NCI-H82 (cell line): Measurements from ENCODE around the gene ATP2A1.

Experiments used
- DNase-seq: peaks from one replicate; lab custom pipeline; 2025; lab: John Stamatoyannopoulos, UW

Gene ATP2A1

DNA sequence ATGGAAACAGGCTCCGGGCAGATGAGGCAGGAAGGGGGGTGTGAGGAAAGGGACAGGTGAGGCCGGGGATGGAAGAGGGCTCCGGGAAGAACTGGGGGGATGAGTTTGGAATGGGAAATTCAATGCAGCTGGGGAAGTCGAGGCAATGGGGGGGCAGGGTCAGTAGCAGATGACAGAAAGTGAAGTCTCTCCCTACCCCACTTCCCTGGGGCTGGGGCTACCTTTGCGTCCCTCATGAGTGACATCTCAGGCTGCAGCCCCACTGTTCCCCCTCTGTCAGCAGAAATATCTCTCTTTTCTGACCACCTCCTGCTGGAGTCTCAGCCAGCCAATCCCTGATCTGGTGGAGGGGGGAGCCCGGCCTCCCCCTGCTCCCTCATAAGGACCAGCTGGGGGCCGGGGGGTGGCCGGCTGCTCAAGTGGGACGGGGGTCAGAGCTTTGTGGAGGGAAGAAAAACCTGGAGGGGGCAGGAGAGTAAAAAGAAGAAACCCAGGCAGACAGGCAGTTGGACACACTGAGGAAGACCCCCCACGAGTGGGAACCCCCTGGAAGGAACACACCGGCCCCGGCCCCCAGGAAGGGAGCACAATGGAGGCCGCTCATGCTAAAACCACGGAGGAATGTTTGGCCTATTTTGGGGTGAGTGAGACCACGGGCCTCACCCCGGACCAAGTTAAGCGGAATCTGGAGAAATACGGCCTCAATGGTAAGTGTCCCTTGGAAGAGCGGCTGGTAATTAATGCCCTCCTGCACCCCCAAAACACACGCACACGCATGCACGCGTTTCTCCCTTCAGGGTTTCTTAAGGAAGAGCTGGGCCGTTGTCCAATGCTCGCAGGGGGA lies at the start of gene ATP2A1:
Gene ATP2A1 (plus strand): TSS at position 406 of the 844 bp plus-strand sequence. CDS start 184 bp downstream, at position 590.
- peak; percentile 24 for DNase-seq

DNA sequence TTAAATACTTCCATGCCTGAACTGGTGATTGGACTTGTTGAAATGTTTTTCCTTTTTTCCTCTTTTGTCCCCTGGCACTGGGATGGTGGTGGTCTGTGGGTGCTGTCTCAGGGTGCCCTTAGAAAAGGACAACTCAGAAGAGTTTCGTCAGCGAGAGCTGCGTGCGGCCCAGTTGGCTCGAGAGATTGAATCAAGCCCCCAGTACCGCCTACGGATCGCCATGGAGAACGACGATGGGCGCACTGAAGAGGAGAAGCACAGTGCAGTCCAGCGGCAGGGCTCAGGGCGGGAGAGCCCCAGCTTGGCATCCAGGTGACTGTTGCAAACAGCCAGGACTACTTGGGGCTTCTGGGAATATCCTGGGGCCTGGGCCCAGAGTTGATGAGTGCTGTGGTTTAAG lies 48.5 kb upstream of the ATP2A1 start:
- DNase-seq: no peak

DNA sequence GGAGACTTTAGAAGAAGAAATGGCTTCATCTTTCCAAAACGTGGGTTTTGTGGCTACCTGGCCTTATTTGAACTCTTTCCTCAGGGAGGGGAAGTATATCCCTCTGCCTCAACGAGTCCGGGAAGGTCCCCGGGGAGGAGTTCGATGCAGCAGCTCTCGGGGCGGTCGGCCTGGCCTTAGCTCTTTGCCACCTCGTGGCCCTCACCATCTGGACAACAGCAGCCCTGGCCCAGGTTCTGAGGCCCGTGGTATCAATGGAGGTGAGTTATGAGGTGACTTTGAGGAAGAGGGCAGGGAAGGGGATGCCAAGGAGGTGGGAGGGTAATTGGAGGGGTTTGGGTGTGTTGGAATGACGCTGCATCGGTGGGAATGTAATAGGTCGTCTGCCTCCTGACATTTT lies 47.8 kb upstream of the ATP2A1 start:
- DNase-seq: no peak

DNA sequence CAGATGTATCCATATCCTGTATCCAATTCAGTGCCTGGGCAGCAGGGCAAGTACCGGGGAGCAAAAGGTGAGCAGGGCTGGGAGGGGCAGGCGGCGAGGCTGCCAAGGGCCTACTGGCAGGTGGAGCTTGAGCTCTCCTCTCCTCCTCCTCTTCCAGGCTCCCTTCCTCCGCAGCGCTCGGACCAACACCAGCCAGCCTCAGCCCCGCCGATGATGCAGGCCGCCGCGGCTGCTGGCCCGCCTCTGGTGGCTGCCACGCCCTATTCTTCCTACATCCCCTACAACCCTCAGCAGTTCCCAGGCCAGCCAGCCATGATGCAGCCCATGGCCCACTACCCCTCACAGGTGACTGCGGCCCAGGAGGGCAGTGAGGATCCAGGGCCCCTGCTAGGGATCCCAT lies 43.9 kb upstream of the ATP2A1 start:
- DNase-seq: no peak

DNA sequence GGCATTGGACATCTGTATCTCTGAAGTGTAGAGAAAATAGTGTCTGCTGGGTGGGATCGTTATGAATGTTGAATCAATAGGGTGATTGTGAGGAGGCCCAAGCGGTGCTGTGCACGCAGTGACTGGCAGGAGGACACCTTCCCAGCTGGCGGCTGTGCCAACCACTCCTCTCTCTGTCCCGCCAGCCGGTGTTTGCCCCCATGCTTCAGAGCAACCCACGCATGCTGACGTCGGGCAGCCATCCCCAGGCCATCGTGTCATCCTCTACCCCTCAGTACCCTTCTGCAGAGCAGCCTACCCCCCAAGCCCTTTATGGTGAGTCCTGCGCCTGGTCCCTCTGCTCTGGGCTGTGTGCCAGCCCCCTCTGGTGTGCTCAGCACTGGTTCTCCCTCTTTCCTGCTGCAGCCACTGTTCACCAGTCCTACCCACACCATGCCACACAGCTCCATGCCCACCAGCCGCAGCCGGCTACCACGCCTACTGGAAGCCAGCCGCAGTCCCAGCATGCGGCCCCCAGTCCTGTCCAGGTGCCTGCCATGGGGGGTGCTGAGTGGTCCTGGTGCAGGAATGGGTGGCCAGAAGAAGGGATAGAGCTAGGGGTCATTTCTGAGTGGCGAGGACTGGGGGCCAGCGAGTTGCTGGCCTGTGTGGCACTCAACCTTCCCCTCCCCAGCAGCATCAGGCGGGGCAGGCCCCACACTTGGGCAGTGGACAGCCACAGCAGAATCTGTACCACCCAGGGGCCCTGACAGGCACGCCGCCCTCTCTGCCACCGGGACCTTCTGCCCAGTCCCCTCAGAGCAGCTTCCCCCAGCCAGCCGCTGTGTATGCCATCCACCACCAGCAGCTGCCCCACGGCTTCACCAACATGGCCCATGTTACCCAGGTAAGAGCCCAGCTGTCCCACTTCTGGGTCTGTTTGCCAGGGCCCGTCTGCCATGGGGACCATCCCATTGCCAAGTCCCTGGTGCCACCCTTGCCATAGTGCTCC lies 43.1 kb upstream of the ATP2A1 start:
- no peak for DNase-seq

DNA sequence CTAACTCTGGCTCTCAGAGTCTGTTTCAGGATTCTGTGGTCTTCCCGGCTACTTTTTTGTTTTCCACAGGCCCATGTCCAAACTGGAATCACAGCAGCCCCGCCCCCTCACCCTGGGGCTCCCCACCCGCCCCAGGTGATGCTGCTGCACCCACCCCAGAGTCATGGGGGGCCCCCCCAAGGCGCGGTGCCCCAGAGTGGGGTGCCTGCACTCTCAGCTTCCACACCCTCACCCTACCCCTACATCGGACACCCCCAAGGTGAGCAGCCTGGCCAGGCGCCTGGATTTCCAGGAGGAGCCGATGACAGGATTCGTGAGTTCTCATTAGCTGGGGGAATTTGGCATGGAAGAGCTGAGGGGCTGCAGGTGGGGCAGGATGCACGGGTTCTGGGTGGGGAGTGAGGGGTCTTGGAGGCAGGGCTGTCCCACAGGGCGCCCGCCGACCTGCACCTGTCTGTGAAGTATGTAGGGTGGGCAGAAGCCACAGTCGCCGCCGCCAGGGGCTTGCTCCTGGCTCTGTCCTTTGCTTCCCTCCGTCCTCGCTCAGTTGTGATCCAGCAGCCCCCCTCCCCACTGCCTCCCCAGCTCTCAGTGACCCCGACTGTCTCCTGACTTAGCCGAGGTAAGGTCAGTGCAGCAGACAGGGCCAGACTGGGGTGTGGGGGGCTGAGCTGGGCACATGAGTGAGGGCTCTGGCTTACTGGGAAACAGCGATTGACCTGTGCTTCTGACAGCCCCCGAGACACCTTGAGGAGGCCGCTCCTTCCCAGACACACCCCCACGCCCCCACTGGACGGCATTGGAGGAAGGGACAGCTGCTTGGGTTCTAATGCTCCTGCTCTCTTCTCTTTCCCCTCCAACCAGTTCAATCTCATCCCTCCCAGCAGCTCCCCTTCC lies 42.2 kb upstream of the ATP2A1 start:
- DNase-seq: no peak

DNA sequence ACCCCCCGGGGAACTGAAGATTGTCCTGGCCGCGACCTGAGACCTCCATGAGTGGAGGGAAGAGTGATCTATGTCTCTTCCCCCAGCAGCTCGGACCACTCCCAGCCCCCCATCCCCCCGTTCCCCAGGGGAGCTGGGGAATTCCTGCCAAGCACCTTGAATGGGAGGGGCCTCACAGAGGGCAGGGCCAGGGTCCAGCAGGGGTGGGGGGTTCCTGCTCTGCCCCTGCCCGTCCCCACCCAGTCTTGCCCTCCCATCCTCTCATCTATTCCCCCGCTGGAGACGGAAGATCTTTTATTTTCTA lies 41.6 kb upstream of the ATP2A1 start:
- DNase-seq: no peak

DNA sequence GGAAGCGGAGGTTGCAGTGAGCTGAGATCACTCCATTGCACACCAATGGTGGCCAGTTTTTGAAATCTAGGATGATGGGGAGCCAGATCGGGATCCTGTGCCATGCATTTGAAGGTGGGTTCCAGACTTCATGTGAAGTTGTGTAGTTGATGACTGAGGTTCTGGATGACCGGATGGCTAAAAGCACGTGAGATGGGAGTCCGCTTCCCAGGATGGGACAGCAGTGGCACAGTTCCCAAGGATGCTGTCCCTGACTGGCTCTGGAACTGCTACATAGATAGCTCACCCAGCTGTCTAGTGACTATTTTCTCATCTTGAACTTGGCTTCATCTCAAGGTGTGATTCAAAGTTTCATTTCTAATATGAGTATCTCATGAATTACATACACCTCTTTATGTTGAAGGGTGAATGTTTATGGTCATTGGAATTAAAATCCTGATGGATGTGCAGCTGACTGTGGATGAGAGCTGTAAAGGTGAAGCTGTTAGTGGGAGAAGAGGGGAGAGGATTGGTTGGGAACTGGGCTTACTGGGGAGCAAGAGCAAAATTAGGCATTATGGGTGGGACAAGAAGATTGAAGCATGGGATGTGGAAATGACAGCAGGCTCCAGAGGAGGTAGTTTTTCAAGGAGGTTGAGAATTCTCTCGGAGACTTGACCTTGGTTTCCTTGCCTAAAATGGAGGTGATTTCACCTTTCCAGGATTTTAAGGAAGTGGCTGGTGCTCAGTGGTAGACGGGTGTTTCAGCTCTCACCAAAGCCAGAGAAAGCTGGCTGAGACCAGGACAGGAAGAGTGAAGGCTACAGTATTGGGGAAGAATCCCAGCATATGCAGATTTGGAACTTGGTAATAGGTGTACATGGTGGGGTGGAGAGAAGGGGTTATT lies 40.4 kb upstream of the ATP2A1 start:
- DNase-seq: no peak

DNA sequence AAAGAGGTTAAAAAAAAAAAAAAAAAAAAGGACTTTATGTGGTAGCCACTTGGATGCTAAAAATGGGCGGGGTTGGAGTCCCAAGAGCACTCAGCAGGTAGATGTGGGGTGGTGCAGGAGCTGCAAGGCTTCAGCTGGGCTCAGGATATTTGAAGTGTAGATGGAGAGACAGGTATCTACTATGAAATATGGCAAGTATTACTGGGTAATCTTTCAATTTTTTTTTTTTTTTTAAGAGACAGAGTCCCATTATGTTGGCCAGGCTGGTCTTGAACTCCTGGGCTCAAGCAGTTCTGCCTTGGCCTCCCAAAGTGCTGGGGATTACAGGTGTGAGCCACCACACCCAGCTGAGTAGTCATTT lies 39.8 kb upstream of the ATP2A1 start:
- DNase-seq: no peak

DNA sequence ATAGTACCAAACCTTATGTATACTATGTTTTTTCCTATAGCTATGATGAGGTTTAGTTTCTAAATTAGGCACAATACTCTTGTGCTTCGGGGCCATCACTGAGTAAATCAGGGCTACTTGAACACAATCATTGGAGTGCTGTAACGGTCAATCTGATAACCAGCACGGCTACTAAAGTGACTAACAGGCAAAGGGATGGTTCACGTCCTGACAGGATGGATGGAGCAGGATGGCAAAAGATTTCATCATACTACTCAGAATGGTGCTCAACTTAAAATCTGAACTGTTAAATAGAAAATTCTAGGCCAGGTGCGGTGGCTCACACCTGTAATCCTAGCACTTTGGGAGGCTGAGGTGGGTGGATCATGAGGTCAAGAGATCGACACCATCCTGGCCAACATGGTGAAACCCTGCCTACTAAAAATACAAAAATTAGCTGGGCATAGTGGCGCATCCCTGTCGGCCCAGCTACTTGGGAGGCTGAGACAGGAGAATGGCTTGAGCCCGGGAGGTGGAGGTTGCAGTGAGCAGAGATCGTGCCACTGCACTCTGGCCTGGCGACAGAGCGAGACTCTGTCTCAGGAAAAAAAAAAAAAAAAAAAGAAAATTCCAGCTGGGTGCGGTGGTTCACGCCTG lies 39.2 kb upstream of the ATP2A1 start:
- no peak for DNase-seq

DNA sequence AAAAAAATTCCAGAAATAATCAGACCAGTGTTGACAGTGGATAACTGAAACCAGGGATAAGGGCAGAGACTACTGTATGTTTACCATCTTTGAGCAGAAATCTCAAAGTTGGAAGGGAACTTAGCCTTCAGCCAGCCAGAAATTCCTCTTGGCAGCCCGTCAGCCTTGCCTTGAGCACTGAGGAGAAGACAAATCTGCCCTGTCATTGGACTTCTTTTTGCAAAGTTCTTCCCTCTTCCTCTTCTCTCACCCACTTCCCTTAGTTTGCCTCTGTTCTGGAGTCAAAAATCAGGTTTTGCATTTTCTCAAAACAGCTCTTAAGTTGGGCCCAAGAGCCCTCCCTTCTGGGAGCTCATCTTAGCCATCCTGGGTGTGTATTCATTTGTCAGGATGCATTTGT lies 38.4 kb upstream of the ATP2A1 start:
- DNase-seq: no peak

DNA sequence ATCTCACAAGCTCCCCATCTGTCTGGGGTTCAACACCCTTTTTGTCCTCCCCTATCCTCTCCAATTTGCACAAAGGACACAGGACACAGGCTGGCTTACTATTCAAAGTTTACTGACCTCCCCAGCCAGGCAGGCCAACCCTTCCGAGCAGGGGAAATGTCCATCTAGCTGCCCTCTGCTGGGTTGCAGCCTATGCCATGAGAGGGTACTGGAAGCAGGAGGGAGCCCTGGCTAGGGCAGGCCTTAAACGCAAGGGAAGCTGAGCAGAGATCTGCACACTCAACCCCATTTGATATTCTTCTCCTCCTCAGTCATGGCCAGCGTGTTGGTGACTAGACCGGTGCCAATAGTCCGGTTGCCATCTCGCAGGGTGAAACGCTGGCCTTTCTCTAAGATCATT lies 35.6 kb upstream of the ATP2A1 start:
- DNase-seq: no peak

DNA sequence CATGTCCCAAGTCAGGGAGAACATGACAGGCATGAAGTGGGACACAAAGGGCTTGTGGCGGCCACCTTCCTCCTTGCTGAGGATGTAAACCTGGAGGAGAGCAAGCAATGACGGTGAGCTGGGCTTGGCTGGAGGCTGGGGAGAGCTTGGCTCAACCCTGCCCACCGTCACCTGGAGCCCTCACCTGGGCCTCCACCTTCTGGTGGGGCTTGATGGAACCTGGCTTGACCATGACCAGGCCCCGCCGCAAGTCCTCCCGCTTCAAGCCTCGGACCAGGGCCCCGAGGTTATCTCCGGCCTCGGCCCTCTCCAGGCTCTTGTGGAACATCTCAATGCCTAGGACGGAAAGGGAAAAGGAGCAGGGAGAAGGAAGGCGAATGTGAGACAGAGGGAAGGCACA lies 34.5 kb upstream of the ATP2A1 start:
- DNase-seq: no peak

DNA sequence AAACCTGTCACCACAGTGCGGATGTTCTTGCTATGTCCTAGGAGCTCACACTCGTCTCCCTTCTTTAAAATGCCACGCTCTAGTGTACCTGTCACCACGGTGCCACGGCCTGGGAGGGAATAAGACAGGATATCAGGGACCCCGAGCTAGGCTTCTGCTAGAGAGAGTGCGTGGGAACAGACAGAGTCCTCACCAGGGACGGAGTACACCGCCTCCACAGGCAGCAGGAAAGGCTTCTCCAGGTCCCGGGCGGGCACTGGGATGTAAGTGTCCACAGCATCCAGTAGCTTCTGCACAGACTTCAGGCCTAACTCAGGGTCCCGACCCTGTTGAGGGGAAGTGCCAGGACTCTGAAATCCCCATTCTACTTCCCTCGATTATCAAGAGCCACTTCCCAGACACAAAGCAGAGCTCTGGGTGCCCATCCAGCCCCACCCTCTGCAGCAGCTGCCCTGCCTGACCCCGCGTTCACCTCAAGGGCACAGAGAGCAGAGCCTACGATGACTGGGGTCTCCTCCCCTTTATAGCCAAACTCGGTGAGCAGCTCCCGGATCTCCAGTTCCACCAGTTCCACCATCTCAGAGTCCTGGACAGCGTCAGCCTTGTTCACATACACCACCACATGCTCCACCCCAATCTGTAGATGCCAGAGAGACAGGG lies 33.9 kb upstream of the ATP2A1 start:
- DNase-seq: no peak

DNA sequence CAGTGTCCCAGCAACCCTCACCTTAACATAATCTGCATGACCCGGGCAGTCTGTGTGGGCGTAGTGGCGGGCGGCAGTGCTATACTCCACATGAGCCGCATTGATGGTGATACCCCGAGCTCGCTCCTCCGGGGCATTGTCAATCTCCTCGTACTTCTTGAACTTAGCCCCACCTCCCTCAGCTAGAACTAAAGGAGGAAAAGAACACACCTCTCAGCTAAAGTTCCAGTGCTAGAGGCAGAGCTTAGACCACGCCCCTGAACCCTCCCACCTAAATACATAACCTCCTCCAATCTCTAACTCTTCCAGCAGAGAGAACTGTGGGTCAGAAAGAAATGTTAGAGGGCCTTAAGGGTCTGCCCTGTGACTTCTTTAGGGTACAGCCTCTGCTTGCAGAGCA lies 33.0 kb upstream of the ATP2A1 start:
- DNase-seq: peak; percentile 53

DNA sequence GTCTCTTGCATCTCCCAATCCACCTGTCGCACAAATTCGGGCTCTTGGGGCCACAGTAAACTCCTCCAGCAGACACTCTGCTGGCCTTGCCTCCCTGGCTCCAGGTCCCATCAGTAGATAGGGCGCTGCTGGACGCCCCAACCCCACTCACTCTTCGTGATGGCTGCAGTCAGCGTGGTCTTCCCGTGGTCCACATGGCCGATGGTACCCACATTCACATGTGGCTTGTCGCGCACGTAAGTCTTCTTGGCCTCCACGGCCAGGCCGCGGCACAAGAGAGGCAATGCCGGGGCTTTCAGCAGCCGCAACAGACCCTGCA lies 32.6 kb upstream of the ATP2A1 start:
- DNase-seq: no peak

DNA sequence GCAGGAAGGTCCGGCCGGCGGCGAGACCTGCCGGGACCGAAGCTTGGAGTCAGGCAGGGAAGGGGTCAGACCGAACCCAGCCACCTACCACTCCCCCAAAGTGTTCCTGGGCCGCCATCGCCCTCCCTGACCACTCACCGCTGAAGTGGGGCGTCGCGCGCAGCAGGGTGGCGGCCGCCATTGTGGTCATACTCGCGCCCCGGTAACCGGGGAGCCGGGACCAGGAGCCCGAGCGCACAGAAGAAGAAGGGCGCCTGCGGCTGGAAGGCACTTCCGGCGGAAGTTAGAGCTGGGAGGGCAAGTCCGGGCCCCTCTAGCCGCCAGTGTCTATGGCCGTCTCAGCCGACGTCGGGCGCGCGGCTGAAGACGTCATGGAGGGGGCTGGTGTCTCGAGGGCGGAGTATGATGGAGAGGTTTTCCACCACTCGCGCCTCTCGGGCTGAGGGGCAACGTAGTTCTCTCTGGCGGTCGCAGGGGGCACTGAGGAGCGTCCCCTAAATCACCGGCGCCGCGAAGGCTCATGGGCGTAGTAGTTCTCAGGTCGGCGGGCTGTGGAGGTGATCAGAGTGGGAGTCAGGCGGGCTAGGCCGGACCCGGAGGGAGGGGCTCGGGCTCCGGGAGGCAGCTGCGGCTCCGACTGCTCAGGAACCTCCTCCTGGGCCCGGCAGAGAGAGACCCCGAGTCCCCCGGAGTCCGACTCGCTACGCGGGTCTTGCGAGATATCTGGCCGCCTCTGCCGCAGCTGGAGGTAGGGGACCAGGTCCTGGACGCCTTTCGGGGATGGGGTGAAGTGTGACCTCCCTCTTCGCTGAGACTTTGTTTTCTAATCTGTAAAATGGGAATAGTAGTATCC lies 32.0 kb upstream of the ATP2A1 start, which contains the start of gene TUFM:
Gene TUFM (minus strand): TSS at position 269 of the 853 bp plus-strand sequence. CDS start 79 bp downstream, at position 190.
- peak; percentile 99 for DNase-seq

DNA sequence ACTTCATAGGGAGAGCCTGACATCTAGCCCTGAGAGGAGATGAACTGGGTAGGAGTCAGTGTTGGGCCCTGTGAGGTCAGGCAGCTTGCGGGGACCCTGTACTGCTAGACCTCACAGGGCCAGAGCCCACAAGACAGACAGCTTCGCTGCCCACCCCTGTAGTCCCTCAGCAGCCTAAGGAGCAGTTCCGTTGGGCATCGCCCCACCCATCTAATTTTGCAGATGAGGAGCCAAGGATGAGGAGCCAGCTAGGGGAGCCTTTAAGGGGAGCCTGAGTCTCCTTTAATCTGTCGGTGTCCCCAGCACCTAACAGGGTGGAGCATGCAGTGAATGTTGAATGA lies 31.4 kb upstream of the ATP2A1 start:
- DNase-seq: peak; percentile 42

DNA sequence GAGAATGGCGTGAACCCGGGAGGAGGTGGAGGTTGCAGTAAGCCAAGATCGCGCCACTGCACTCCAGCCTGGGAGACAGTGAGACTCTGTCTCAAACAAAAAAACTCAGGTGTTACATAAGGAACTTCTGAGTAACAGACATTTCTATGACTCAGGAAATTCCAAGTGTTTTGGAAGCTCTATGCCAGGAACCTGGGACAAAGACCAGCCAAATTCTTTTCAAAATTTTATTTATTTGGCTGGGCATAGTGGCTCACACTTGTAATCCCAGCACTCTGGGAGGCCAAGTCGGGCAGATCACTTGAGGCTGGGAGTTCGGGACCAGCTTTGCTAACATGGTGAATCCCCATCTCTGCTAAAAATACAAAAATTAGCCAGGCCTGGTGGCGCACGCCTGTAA lies 19.9 kb upstream of the ATP2A1 start:
- DNase-seq: no peak
